IMR-90 (cell line): ENCODE data around the gene DEDD2. TPM values are rescaled to one million over a fixed set of nuclear protein-coding genes. Genes with fewer than 3 reads are reported as not detected.

ENCODE experiments used
- ATAC-seq: fragments of 200-7000 bp; cut with Tn5 transposase; 2 replicates; pipeline ENCODE4 v1.9.1; 2020; ENCODE audit warnings: low read depth, mild to moderate bottlenecking, moderate library complexity
- BruUV-seq: library from RNA; stranded (reverse); fragments of 400-500 nt; replicated peaks from 2 replicates; lab custom pipeline; 2021; lab: Mats Ljungman, UMichigan
- CTCF ChIA-PET: fragments of 300-600 bp; formaldehyde crosslinking; extraction: SDS; loops from one replicate; lab custom pipeline; 2021; ENCODE audit warnings: antibody characterized with exemption; lab: Yijun Ruan, JAX
- POLR2A ChIA-PET: fragments of 300-600 bp; sonication (Branson Sonifier 250); formaldehyde crosslinking; loops from one replicate; lab custom pipeline; 2022; ENCODE audit warnings: antibody characterized with exemption; ENCODE audit not compliant: unreplicated experiment; lab: Charles Lee
- DNase-seq: peaks from one replicate; pipeline ENCODE4 v3.0.0; 2013
- H2AFZ ChIP-seq: replicated peaks from 2 replicates; pipeline ENCODE3; 2013; ENCODE audit warnings: low read length, mild to moderate bottlenecking; ENCODE audit not compliant: poor library complexity
- H2AK5ac ChIP-seq: 2 replicates; pipeline ENCODE4 v1.6.1; 2013; ENCODE audit warnings: low read depth, low read length, inconsistent platforms
- H2AK9ac ChIP-seq: replicated peaks from 2 replicates; pipeline ENCODE3; 2013; ENCODE audit warnings: mild to moderate bottlenecking, low read depth, low read length, moderate library complexity; ENCODE audit not compliant: poor library complexity
- H2BK120ac ChIP-seq: 2 replicates; pipeline ENCODE4 v1.6.1; 2013; ENCODE audit warnings: low read depth, low read length, inconsistent platforms
- H2BK15ac ChIP-seq: 3 replicates; pipeline ENCODE4 v1.6.1; 2013; ENCODE audit warnings: low read depth, low read length, inconsistent platforms
- H2BK20ac ChIP-seq: 2 replicates; pipeline ENCODE4 v1.6.1; 2013; ENCODE audit warnings: low read depth, mild to moderate bottlenecking, inconsistent platforms, low read length, moderate library complexity
- H2BK5ac ChIP-seq: 2 replicates; pipeline ENCODE4 v1.6.1; 2013; ENCODE audit warnings: mild to moderate bottlenecking, low read depth, low read length, inconsistent platforms; ENCODE audit not compliant: poor library complexity, severe bottlenecking
- H3K14ac ChIP-seq: replicated peaks from 2 replicates; pipeline ENCODE4 v1.6.1; 2013; ENCODE audit warnings: low read depth, low read length, inconsistent platforms
- H3K18ac ChIP-seq: 2 replicates; pipeline ENCODE4 v1.6.1; 2013; ENCODE audit warnings: low read depth, low read length, control low read depth
- H3K23ac ChIP-seq: 2 replicates; pipeline ENCODE4 v1.6.1; 2013; ENCODE audit warnings: low read depth, low read length, inconsistent platforms
- H3K27ac ChIP-seq: 2 replicates; pipeline ENCODE4 v1.5.1; 2013; ENCODE audit warnings: mild to moderate bottlenecking, control low read depth, low read length; ENCODE audit not compliant: insufficient read depth
- H3K27me3 ChIP-seq: 2 replicates; pipeline ENCODE4 v1.6.1; 2013; ENCODE audit warnings: low read length; ENCODE audit not compliant: control insufficient read depth, insufficient read depth
- H3K36me3 ChIP-seq: 2 replicates; pipeline ENCODE4 v1.6.1; 2013; ENCODE audit warnings: low read length, mixed read lengths; ENCODE audit not compliant: control insufficient read depth, insufficient read depth
- H3K4ac ChIP-seq: 2 replicates; pipeline ENCODE4 v1.6.1; 2013; ENCODE audit warnings: low read depth, low read length, inconsistent platforms
- H3K4me1 ChIP-seq: 2 replicates; pipeline ENCODE4 v1.6.1; 2013; ENCODE audit warnings: low read length, mixed read lengths; ENCODE audit not compliant: control insufficient read depth, insufficient read depth
- H3K4me2 ChIP-seq: 2 replicates; pipeline ENCODE4 v1.6.1; 2013; ENCODE audit warnings: low read depth, mild to moderate bottlenecking, control low read depth, low read length, moderate library complexity
- H3K4me3 ChIP-seq: 2 replicates; pipeline ENCODE4 v1.5.1; 2013; ENCODE audit warnings: low read depth, mild to moderate bottlenecking, control low read depth, low read length, moderate library complexity; ENCODE audit not compliant: insufficient read depth
- H3K56ac ChIP-seq: 2 replicates; pipeline ENCODE4 v1.6.1; 2013; ENCODE audit warnings: low read length, inconsistent platforms; ENCODE audit not compliant: insufficient read depth; ENCODE audit errors: extremely low read depth
- H3K79me1 ChIP-seq, 2 experiments: 2 replicates each; pipeline ENCODE4 v1.6.1; 2013; ENCODE audit warnings: low read length in 2 of 2, inconsistent platforms in 1 of 2, low read depth in 1 of 2
- H3K9ac ChIP-seq: 2 replicates; pipeline ENCODE4 v1.6.1; 2013; ENCODE audit warnings: low read depth, low read length, control low read depth
- H3K9me1 ChIP-seq: 2 replicates; pipeline ENCODE4 v1.6.1; 2013; ENCODE audit warnings: low read length, inconsistent platforms; ENCODE audit not compliant: insufficient read depth
- H3K9me3 ChIP-seq: 2 replicates; pipeline ENCODE4 v1.6.1; 2013; ENCODE audit warnings: low read length; ENCODE audit not compliant: control insufficient read depth, insufficient read depth
- H4K20me1 ChIP-seq: 2 replicates; pipeline ENCODE4 v1.6.1; 2013; ENCODE audit warnings: low read length, inconsistent platforms; ENCODE audit not compliant: insufficient read depth
- H4K5ac ChIP-seq: 2 replicates; pipeline ENCODE4 v1.6.1; 2013; ENCODE audit warnings: mild to moderate bottlenecking, low read depth, low read length, control low read depth
- H4K8ac ChIP-seq, 2 experiments: 2 replicates each; pipeline ENCODE4 v1.6.1; 2013; ENCODE audit warnings: low read depth in 2 of 2, low read length in 2 of 2, control low read depth in 1 of 2, inconsistent platforms in 1 of 2
- H4K91ac ChIP-seq: 2 replicates; pipeline ENCODE4 v1.6.1; 2013; ENCODE audit warnings: low read depth, low read length, inconsistent platforms; ENCODE audit not compliant: insufficient read depth
- BHLHE40 ChIP-seq: fragments of 150-350 bp; IDR thresholded peaks from 2 replicates; pipeline ENCODE4 v1.6.1; 2016; ENCODE audit warnings: mild to moderate bottlenecking, low read depth, low read length
- CEBPB ChIP-seq: IDR thresholded peaks from 2 replicates; pipeline ENCODE4 v1.6.1; 2012; ENCODE audit warnings: low read depth, low read length, improper control_type of control experiment
- CHD1 ChIP-seq: IDR thresholded peaks from 2 replicates; pipeline ENCODE4 v1.6.1; 2012; ENCODE audit warnings: low read depth, low read length, improper control_type of control experiment
- FOS ChIP-seq: fragments of 150-350 bp; IDR thresholded peaks from 2 replicates; pipeline ENCODE4 v1.6.1; 2016; ENCODE audit warnings: low read depth, low read length
- MAFK ChIP-seq: IDR thresholded peaks from 2 replicates; pipeline ENCODE4 v1.6.1; 2012; ENCODE audit warnings: low read depth, low read length, improper control_type of control experiment
- MAZ ChIP-seq: IDR thresholded peaks from 2 replicates; pipeline ENCODE4 v1.6.1; 2012; ENCODE audit warnings: low read depth, mild to moderate bottlenecking, low read length, improper control_type of control experiment, moderate library complexity, borderline replicate concordance
- MXI1 ChIP-seq: IDR thresholded peaks from 2 replicates; pipeline ENCODE4 v1.6.1; 2012; ENCODE audit warnings: low read depth, mild to moderate bottlenecking, low read length, moderate library complexity, borderline replicate concordance
- NFE2L2 ChIP-seq: fragments of 150-350 bp; IDR thresholded peaks from 2 replicates; pipeline ENCODE4 v1.6.1; 2016; ENCODE audit warnings: low read depth, mild to moderate bottlenecking, low read length
- POLR2A ChIP-seq: IDR thresholded peaks from 2 replicates; pipeline ENCODE4 v1.6.1; 2012; ENCODE audit warnings: mild to moderate bottlenecking, low read depth, low read length
- RAD21 ChIP-seq: IDR thresholded peaks from 2 replicates; pipeline ENCODE4 v1.6.1; 2012; ENCODE audit warnings: low read length, improper control_type of control experiment
- RCOR1 ChIP-seq: IDR thresholded peaks from 2 replicates; pipeline ENCODE4 v1.6.1; 2012; ENCODE audit warnings: mild to moderate bottlenecking, low read length, improper control_type of control experiment; ENCODE audit not compliant: insufficient replicate concordance
- RFX5 ChIP-seq: IDR thresholded peaks from 2 replicates; pipeline ENCODE4 v1.8.0; 2012; ENCODE audit warnings: low read depth, mild to moderate bottlenecking, low read length, moderate library complexity
- SMC3 ChIP-seq: fragments of 150-350 bp; IDR thresholded peaks from 2 replicates; pipeline ENCODE4 v1.6.1; 2016; ENCODE audit warnings: low read depth, mild to moderate bottlenecking, antibody characterized with exemption, low read length, moderate library complexity
- WGBS, 2 experiments: methylation state at CpG; one replicate each; pipeline versions ENCODE4 v1.1.5 to v1.1.7; 2013; ENCODE audit warnings: missing lambda C conversion rate in 2 of 2; ENCODE audit not compliant: insufficient read length in 1 of 2; ENCODE audit errors: extremely low coverage in 2 of 2; 5-methylcytosine and 5-hydroxymethylcytosine counted together
- dilution Hi-C: fragments of 300-500 bp; cut with HindIII; formaldehyde crosslinking; loops from one replicate; pipeline ENCODE4 v1.14.3; 2018; ENCODE audit warnings: low sequenced_read_pairs; ENCODE audit not compliant: unreplicated experiment
- in situ Hi-C: fragments of 300-500 bp; cut with MboI; formaldehyde crosslinking; loops from 3 replicates; pipeline ENCODE4 v1.14.3; 2019; ENCODE audit warnings: low sequenced_read_pairs, inconsistent platforms, mixed read lengths
- intact Hi-C: fragments of 100-400 bp; cut with micrococcal nuclease; formaldehyde crosslinking; loops from 2 replicates; pipeline ENCODE4 v1.10.0; 2022
- polyA plus RNA-seq, 3 experiments: library from polyadenylated mRNA; depleted of rRNA; stranded (reverse); fragments of >200 nt; gene quantifications; 2 replicates each; pipeline ENCODE4 v1.2.3, GENCODE V29; 2012; ENCODE audit warnings: low replicate concordance in 1 of 3
- total RNA-seq: library from RNA; depleted of rRNA; stranded (reverse); fragments of >200 nt; gene quantifications from 2 replicates; pipeline ENCODE4 v1.2.3, GENCODE V29; 2012
- TF ChIP-seq, protein P1 (sequence below): fragments of 150-350 bp; IDR thresholded peaks from 2 replicates; pipeline ENCODE4 v1.6.1; 2016; ENCODE audit warnings: low read depth, mild to moderate bottlenecking, low read length, moderate library complexity, borderline replicate concordance
- TF ChIP-seq, protein P2 (sequence below): conservative IDR thresholded peaks from 2 replicates; pipeline ENCODE4 v1.5.1; 2012; ENCODE audit warnings: mild to moderate bottlenecking, low read depth, low read length, improper control_type of control experiment
- TF ChIP-seq, protein P3 (sequence below): fragments of 150-350 bp; IDR thresholded peaks from 2 replicates; pipeline ENCODE4 v1.6.1; 2017; ENCODE audit warnings: mild to moderate bottlenecking, antibody characterized with exemption, low read length, low read depth

DEDD2 gene
- total and polyA plus RNA-seq, 2 of the 4 experiments (the other 2 are of a cell fraction), result 8.2 to 21.0 TPM

DNA sequence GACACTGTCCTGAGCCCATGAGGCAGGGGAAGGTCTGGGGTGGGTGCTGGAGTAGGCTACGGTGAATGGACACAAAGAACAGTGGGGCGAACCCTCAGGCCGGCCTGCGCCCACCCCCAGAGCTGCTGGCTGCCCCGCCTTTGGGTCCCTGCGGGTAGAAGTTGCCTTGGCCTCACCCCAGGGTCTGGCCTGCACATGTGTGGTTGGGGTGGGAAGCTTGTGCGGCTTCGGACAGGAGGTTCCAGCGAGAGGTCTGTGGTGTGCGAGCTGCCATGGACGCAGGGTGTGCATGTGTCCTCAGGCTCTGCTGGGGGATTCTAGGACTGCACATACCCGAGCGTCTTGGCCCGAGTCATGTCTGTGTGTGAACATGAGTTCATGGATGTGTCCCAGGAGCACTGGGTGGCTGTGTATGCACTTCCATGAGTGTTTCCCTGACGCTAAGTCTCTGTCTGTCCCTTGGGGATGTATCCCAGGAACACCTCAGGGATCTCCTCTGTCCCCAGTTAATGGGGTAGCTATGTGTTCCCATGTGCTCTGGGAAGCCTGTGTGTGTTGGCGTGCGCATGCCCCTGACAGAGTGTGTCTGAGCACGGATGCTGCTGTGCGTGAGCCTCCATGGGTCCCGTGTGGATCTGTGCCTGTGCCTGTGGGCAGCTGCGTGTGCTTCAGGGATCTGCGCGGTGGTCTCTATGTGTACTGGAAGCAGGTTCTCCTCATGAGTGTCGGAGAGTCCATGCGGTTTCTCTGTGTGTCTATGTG is 64.4 kb downstream of the DEDD2 start:
- DNase-seq (no peak), ATAC-seq (no peak)
- Histone ChIP-seq H2AFZ (no peak overlapping the region), H3K9me1 (no peaks in the 10 kb centered on the region), H3K4ac (no peak overlapping the region), H2BK20ac (no peak overlapping the region), H4K5ac (no peak overlapping the region), H3K4me3 (no peak overlapping the region), H2BK5ac (no peak overlapping the region), H3K27me3 (peaks cover 93% of the 10 kb centered on the region), H3K79me1 (no peaks in the 10 kb centered on the region), H2BK120ac (no peak overlapping the region), H2AK9ac (no peak overlapping the region), H3K4me2 (no peak overlapping the region), H3K9me3 (no peaks in the 10 kb centered on the region; the same call in 1 of the 2 replicates), H3K36me3 (no peaks in the 10 kb centered on the region), H4K91ac (no peak overlapping the region), H4K20me1 (0 out of 2 replicates have a peak, but pooled peaks cover 6% of the 10 kb centered on the region), H3K4me1 (no peaks in the 10 kb centered on the region), H3K27ac (no peak overlapping the region), H3K56ac (no peak overlapping the region), H3K23ac (no peak overlapping the region), H2AK5ac (no peak overlapping the region), H4K8ac (no peak overlapping the region), H3K18ac (no peak overlapping the region), H3K14ac (no peak overlapping the region), H3K9ac (no peak overlapping the region), H2BK15ac (no peak overlapping the region)
- no peak for TF ChIP-seq RAD21
- no peak for TF ChIP-seq POLR2A
- TF ChIP-seq CEBPB, result no peak
- TF ChIP-seq, protein P1, sequence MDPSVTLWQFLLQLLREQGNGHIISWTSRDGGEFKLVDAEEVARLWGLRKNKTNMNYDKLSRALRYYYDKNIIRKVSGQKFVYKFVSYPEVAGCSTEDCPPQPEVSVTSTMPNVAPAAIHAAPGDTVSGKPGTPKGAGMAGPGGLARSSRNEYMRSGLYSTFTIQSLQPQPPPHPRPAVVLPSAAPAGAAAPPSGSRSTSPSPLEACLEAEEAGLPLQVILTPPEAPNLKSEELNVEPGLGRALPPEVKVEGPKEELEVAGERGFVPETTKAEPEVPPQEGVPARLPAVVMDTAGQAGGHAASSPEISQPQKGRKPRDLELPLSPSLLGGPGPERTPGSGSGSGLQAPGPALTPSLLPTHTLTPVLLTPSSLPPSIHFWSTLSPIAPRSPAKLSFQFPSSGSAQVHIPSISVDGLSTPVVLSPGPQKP, result no peak
- TF ChIP-seq, protein P2, sequence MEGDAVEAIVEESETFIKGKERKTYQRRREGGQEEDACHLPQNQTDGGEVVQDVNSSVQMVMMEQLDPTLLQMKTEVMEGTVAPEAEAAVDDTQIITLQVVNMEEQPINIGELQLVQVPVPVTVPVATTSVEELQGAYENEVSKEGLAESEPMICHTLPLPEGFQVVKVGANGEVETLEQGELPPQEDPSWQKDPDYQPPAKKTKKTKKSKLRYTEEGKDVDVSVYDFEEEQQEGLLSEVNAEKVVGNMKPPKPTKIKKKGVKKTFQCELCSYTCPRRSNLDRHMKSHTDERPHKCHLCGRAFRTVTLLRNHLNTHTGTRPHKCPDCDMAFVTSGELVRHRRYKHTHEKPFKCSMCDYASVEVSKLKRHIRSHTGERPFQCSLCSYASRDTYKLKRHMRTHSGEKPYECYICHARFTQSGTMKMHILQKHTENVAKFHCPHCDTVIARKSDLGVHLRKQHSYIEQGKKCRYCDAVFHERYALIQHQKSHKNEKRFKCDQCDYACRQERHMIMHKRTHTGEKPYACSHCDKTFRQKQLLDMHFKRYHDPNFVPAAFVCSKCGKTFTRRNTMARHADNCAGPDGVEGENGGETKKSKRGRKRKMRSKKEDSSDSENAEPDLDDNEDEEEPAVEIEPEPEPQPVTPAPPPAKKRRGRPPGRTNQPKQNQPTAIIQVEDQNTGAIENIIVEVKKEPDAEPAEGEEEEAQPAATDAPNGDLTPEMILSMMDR, result no peak
- no peak for TF ChIP-seq MAZ
- no peak for TF ChIP-seq RFX5
- no peak for TF ChIP-seq MXI1
- TF ChIP-seq RCOR1, result no peak
- TF ChIP-seq, protein P3, sequence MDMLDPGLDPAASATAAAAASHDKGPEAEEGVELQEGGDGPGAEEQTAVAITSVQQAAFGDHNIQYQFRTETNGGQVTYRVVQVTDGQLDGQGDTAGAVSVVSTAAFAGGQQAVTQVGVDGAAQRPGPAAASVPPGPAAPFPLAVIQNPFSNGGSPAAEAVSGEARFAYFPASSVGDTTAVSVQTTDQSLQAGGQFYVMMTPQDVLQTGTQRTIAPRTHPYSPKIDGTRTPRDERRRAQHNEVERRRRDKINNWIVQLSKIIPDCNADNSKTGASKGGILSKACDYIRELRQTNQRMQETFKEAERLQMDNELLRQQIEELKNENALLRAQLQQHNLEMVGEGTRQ, result no peak
- no peak for TF ChIP-seq SMC3
- TF ChIP-seq NFE2L2, result no peak
- no peak for TF ChIP-seq BHLHE40
- TF ChIP-seq FOS, result no peak
- no peak for TF ChIP-seq CHD1
- TF ChIP-seq MAFK, result no peak
- dilution Hi-C loops (no loop called here), intact Hi-C loops (no loop called here), in situ Hi-C loops (no loop called here)
- BruUV-seq, result no TSS peak
- 84% methylated on average over 10 of the region's 25 CpGs; no CpG with 5 or more reads in 1 of the 2 experiments for WGBS, 2 experiments
- POLR2A ChIA-PET, result no interaction called here
- CTCF ChIA-PET, result no interaction called here
